GM12801 (cell line): ENCODE data around the gene MRPS21.

ENCODE experiments used
- TF ChIP-seq, protein P1 (sequence below): IDR thresholded peaks from one replicate; pipeline ENCODE4 v1.5.1; 2011; ENCODE audit warnings: control low read depth; ENCODE audit not compliant: insufficient read length; ENCODE audit errors: extremely low read depth

MRPS21 gene

DNA sequence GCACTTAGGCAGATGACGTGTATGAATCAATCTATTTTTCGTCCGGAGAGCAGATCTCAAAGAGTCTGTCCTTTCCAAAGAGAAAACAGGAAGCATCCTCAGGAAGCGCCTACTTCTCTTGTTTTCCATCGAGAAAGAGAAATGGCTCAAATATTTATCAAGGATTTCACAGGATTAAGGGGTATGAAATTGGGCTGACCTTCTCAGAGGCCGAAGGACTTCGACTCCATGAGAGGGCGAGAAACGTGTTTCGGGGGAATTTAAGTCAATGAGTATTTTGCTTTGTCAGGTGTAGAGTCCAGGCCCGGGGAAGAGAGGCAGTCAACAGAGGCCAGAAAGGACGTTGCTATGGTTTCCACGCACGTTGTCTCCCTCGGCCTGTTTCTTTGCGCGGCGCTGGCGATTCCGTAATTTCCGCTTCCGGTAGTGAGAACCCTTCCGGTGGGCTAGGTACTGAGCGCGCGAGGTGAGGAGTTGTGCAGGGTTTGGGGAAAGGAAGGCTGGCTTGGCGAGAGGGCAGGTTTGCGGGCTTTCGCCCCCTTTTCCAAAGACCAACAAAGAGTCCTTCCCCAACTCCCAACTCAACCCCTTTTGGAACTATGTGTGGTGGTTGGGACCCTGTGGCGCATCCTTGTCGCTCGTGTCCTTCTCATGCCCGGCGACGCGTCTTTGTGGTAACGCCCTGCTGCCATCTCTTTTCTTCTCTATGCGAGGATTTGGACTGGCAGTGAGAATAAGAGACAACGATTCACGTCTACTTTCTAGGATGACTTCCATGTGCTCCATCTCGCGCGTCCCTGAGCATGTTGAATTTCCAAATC lies at the start of gene MRPS21:
Gene MRPS21, plus strand, starts transcription at position 429 of the 821 bp plus-strand sequence. CDS start 506 bp downstream, outside the sequence.
- TF ChIP-seq, protein P1, sequence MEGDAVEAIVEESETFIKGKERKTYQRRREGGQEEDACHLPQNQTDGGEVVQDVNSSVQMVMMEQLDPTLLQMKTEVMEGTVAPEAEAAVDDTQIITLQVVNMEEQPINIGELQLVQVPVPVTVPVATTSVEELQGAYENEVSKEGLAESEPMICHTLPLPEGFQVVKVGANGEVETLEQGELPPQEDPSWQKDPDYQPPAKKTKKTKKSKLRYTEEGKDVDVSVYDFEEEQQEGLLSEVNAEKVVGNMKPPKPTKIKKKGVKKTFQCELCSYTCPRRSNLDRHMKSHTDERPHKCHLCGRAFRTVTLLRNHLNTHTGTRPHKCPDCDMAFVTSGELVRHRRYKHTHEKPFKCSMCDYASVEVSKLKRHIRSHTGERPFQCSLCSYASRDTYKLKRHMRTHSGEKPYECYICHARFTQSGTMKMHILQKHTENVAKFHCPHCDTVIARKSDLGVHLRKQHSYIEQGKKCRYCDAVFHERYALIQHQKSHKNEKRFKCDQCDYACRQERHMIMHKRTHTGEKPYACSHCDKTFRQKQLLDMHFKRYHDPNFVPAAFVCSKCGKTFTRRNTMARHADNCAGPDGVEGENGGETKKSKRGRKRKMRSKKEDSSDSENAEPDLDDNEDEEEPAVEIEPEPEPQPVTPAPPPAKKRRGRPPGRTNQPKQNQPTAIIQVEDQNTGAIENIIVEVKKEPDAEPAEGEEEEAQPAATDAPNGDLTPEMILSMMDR = no peak

DNA sequence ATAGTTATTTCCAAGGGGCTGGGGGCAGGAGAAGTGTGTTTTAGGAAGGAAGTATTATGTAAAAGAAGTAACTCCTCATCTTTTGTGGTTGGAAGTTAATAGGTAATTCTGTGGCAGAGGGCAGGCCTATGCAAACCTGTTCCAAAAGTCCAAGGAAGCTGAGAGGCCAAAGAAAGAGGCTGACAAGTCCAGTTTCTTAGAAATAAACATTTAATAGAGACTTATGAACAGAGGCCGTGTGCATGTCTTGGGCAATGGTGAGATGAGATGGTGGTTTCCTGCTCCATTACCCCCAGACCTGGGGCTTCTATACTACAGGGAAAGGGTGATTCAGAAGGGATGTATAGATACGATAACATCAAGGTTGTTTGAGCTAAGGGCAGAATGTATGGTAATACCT lies 43.7 kb upstream of the MRPS21 start:
- TF ChIP-seq, protein P1 = no peak

DNA sequence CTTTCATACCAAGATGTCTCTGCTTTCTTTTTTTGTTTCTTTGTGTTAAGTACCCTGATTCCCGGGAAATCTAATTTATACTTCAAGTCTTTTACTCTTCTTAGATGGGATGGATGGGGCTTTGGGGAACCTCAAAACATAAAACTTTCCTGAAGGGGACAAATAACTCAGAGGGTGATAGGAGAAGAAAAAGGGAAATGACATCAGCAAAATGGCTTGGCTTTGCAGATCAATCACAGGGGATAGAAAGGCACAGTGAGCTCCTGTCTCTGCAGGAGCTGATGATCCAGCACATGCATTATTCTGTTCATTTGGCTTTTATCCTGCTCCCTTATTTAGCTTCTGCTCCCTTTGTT lies 37.5 kb upstream of the MRPS21 start:
- TF ChIP-seq, protein P1 = no peak

DNA sequence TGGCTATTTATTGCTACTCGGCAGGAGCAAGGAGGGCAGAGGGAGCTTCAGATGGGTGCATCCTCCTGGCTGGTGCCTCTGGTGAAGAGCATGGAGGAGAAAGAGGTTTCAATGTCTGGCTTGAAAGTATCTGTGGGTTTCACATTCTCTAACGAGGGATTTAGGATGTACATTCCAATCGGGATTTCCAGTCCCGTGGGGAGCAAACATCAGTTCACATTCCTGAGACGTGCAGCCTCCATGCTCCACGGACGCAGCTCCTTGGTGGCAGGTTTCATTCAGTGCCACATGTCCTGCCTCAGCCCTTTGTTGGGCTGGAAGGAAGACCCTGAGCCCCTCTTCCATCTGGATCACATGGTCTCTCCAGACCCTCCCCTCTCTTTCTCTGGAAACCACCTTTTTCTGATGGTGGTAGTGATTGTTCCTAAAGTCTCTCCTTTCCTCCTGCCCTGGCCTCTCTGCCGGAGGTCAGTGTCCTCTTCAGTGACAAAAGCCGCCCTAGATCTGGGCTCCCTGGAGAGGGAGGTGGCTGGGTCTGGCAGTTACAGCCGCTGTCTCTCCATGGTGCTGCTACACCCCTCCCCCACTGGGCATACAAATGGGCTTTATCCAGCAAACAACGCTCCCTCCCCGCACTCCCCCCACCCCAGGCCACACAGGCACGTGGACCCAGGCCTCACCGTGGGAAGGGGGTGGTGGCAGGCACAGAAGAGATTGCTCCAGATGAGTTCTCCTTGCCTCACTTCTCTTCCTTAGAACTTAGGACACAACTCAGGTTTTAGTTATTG lies 36.9 kb upstream of the MRPS21 start:
- TF ChIP-seq, protein P1 = no peak

DNA sequence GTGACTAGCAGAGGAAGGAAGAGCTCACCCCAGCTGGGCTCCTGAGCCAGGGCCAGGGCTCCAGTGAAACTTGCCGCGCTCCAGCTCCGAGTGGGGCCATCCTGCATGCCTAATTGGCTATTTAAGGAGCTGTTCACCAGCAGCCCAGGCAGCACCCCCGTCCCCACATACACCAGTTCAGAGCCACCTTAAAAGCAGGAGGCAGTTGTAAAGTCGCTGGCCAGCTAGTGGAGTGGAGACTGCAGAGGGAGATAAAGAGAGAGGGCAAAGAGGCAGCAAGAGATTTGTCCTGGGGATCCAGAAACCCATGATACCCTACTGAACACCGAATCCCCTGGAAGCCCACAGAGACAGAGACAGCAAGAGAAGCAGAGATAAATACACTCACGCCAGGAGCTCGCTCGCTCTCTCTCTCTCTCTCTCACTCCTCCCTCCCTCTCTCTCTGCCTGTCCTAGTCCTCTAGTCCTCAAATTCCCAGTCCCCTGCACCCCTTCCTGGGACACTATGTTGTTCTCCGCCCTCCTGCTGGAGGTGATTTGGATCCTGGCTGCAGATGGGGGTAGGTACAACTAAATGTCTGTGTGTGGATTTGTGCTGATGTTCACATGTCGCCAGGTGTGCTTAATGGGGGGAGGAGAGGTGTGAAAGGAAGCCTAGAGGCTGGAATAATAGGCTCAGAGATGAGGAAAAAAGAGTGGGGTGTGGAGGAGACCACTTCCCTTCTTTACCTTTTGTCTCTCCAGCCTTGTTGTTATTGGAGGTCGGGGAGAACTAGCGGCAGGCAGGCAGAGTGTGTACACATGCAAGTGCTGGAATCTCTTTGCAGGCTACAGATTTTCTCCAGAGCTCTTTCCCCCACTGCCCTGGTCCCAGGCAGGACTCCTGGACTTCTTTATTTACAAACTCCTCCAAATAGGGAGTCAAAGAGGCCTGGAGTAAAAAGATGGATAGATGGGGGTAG lies 35.8 kb upstream of the MRPS21 start, which contains the start of gene CA14:
Gene CA14, plus strand, starts transcription at position 151 of the 962 bp plus-strand sequence. Its CDS starts 355 bp downstream, at position 506.
- TF ChIP-seq, protein P1 = no peak

DNA sequence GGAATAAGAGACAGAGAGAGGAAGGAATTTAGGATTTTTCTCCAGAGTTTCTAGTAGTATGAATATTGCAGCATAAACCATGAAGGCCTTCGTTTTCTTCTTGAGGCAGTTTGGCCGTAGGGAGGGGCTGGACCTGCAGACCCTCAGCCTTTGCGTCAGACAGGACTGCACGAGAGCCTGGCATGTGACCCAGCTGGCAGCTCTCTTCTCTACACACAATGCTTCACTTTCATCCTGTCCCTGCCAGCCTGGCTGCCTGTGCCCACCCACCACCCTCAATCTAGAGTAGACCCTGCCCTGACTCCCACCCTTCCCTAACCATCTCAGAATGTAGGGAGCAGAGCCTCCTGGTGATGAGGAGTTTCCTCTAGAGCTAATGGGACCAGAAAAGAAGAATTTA lies 34.4 kb upstream of the MRPS21 start:
- TF ChIP-seq, protein P1 = no peak
